Stimulated activated CD4-positive, alpha-beta T cell treated with anti-CD3 and anti-CD28 coated beads, Interleukin-4, amount 100 ng/mL, for 1 hour (primary cell): ENCODE measurements around the gene ABLIM1.

Experiments used
- DNase-seq: peaks from one replicate; pipeline ENCODE4 v3.0.0-alpha.2; 2020

ABLIM1 gene

DNA sequence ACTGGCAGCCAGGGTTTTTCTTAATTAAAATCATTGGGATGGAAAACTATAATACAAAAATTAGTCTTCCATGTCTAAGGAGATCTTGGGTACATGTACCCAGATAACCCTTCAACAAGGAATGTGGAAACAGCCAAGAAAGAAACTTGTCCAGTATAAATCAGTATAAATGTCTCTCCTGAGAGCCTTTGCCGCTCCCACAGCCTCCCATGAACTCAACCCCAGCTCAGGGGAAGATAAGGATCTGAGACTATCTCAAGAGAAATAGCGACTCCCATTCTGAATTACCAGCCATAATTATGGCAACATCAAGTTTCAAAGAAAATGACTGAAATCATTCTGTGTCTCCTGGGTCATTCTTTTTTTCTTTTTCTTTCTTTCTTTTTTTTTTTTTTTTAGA lies 221.1 kb downstream of the ABLIM1 start:
- no peak for DNase-seq

DNA sequence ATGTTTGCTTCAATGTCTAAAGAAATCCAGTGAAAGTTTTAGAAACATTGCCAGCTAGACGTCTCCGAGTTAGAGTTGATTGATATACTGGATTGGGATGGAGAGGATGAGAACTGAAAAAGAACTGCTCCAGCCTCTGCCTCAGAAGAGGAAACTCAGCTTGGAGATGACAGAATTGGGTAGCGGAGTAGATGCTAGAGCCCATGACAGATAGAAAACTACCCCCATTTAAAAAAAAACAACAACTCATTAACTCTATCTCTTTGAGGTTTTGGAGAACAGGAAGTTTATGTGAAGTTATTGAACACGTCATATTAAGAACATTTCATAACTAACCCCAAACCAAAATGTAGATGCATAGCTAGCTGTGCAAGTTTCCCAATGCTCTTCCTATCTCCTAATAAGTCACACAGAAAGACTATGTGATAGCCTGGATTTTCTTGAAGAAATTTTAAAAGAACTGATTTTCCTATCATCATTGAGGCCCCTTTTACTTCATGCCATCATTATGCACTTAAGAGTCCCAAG lies 225.4 kb downstream of the ABLIM1 start:
- DNase-seq: no peak

DNA sequence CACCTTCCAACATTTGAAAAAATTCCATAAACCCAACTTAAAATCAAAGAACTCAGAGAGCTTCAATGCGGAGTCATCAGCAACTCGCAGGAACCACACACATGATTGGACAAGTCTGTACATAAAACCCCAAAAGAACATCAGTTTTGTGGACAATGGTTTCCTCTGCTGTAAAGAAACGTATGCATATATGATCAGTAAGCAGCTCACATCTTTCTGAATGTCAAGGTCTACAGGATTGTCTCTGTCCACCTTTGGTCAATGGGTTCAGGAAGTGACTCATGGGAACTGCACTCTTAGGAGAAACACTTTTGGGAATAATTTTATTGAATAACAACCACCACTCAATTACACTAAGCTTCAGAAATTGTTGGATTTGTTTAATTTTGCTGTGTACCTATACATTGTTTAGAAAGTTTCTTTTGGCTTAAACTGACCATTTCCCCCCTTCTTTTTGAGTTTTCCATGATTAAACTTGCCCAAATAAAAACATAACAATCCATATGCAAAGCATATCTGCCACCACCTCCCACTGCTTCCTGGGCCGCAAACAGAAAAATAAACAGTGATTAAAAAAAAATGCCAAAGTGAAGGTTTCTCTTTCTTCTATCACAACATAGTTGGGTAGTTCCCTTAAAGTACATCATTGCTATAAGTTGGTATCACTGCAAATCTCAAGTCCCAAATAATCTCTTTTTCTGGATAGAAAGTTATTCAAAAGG lies 226.5 kb downstream of the ABLIM1 start:
- no peak for DNase-seq

DNA sequence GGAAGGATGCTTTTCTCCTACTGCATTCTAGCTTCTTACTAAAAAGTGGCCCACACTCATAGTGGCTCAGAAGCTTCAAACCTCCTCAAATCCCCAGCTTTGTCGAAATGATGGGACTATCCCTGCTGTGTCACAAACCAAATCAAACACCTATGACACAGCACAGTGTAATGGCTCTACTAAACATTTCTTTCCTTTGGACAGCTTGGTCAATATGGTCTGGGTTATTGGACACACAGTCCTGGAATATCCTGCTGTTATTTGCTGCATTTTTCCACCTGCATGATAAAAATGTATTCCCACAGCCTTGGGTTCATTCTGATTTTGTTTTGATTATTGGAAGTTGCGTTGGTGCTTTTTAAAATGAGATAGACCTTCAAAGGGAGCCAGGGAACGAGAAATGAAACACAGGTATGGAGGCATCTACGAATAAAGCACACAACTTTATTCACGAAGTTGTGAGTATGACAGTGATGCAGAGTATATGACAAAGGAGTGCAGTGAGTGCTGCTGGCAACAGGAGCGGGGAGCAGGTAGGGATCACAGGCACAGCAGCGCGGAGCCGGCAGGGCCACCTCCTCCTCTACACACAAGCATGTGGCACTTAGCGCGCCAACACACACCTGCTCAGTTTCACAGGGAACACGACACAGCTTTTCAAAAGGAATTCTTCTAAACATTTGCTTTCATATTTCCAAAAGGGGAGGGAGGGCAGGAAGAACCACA lies 227.2 kb downstream of the ABLIM1 start:
- DNase-seq: no peak

DNA sequence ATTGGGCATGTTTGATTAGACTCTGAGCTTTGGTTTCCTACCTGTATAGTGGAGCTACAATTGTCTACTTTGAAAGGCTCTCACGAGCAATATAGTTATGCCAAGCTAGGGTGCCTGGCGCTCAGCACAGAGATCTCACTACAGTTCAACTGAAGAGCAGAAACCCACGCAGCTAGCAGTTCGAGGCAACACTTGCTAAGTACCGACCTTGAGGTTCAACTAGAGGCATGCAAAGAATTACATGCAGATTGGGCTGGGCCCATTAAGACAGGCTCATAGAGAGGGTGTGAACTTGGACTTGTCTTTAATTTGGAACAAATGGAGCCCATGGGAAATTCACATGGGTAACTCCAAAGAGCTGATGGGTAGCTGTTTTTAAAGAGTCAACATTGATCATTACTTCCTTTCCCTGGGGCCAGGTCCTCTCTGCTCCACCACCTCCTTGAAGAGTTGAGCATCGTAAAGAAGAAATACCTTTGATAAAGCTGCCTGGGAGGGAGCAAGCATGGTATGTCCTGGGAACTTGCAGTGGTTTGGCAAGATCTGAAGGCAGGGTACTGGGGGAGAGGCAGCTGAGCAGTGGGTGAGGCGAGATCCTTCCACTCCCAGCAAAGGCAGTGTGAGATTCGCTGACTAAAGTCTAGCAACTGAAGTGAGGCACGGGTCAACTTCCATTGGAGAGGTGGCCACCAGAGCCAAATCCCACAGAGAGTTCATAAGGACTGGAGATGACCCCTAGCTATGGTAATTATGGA lies 228.3 kb downstream of the ABLIM1 start:
- no peak for DNase-seq

DNA sequence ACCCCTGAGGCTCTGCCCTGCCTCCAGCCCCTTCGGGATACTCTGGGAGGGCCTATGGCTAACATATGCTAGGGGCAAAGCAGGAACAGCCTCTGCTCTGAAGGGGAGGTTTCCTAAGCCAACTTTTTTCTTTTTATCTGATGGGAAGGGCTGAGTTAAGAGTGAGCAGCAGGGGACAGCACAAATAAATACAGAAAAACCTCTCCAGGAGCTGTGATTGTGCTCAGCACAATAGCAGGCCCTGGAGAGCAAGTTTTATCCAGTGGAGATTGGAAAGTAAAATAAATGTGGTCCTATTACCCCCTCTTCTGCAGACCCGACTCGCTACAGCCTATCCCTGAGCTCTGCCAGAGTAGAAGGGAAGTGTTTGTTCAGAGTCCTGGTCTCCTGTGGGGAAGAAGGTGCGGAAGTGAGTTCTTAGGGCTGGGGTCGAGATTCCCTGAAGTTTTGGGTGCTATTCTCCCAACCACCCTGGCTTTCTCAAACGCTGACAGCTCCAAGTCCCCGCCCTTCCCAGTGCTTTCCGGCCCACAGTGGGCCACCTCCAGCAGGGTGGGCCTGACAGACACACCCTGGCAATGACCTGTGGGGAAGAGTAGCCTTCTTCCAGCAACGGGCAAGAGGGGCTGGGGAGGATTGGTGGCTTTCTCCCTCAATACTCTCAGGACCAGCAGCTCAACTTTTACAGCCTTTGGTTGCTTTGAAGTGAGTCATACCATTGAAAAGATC lies 230.8 kb downstream of the ABLIM1 start:
- DNase-seq: no peak

DNA sequence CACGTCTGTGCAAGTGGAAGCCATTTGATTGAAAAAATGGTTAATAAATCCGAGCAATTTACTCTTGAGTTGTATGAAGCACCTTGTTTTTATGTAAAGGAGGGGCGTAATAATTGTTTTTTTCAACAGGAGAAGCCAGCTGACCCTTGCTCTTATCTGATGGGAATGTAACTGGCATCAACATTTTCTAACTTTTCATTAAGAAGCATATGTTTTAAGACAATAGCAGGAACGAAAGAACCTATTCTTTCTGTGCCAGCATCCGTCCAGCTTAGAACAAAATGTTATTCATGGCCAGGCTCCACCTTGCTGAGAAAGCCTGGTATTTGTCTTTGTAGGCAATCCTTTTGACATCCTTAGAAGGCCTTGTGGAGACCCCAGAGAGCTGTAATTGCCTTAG lies 231.6 kb downstream of the ABLIM1 start:
- DNase-seq: no peak

DNA sequence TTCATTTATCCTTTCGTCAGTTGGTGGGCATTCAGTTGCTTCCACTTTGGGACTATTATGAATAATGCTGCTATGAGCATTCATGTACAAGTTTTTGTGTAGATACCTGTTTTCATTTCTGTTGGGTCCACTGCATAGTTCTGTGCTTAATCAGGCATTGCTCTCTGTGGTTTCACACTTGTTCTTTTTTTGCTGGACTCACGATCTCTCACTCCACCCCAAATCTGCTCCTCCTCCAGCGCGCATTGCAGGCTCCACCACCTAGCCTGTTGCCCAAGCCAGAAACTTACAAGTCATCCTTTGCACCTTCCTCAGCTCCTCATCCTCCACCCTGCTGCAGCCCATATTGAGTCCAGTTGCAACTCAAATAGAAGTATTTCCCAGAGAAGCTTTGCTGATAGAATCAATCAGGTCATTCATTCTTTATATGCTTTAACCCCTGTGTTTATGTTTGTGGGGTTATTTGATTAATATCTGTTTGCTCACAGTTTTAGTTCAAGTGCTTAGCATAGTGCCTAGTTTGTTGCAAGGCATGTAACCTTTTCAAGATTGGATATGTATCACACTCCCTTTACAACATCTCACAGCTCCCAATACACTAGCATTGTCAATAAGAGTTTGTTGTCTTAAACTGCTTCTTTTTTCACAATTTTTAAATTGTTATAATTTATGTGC lies 237.1 kb downstream of the ABLIM1 start:
- no peak for DNase-seq

DNA sequence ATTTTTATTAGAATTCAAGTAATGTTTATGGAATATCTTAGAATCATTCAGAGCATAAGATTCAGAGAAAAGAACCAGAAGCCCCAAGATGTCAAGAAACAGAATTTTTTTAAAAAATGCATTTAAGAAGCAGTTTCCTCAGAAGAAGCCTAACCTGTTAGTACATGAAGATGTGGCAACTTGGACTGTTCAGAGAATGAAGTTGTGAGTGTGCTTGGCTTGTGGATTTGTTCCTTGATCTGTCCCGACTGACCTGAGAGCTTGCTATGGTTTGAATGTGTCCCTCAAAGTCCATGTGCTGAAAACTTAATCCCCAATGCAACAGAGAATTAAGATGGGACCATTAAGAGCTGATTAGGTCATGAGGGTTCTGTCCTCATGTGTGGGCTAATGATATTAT lies 240.0 kb downstream of the ABLIM1 start:
- no peak for DNase-seq

DNA sequence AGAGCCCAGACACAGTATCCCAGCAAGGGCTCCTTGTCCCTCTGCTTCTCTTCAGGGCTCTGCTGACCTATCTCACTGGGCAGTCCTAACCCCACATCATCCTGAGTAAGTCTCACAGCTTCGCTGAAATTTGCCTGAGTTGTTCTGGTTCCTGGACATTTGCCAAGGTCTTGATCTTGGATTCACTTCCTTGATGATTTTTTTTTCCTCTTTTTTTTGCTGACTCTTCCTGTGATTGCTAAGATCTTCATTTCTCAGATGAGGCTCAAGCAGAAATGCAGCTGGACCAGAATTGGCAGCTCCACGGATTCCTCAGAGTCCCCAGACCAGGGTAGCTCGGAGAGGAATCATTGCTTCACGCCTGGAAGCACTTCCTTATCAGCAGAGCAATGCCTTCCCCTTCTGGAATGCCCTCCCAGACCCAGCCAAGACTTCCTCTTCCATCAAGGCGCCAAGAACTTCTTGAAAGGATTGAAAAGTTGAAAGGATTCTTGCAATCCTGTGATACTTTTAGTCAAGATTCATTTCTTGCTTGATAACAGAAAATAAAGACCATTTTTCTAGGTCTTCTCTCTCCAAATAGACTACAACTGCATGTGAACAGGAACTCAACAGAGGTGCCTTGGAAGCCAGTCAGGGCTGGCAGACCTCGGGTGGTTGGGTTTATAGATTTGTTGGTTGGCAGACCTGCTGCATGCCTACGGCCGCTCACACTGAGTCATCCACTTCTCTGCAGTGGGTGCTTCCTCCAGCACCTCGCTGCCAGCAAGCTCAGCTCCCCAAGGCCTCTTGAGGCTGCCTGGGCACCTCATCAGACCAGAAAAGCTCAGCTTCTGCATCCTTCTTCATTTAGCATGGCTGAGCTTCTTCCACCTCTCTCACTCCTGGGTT lies 244.9 kb downstream of the ABLIM1 start:
- no peak for DNase-seq

DNA sequence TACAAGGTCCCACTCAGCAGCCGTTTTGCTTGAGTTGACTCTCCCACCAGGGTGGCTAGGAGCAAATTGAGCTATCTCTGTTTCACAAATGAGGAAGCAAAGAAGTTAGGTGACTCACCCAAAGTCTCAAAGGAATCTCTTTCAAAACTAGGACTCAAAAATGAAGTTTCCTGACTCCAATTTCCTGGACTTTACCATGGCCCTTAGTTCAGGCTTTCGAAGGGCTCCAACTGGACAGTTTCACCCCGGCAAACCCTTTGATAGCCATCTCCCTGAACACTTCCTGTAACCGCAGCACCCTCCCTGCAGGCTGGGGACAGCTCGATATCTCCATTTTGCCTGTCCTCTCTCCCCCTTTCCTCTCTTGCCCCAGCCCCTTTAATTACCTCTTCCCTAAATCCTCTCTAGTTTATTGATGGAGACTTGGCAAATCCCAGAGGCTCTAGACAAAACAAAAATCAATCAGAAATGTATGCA lies 249.1 kb downstream of the ABLIM1 start:
- DNase-seq: no peak

DNA sequence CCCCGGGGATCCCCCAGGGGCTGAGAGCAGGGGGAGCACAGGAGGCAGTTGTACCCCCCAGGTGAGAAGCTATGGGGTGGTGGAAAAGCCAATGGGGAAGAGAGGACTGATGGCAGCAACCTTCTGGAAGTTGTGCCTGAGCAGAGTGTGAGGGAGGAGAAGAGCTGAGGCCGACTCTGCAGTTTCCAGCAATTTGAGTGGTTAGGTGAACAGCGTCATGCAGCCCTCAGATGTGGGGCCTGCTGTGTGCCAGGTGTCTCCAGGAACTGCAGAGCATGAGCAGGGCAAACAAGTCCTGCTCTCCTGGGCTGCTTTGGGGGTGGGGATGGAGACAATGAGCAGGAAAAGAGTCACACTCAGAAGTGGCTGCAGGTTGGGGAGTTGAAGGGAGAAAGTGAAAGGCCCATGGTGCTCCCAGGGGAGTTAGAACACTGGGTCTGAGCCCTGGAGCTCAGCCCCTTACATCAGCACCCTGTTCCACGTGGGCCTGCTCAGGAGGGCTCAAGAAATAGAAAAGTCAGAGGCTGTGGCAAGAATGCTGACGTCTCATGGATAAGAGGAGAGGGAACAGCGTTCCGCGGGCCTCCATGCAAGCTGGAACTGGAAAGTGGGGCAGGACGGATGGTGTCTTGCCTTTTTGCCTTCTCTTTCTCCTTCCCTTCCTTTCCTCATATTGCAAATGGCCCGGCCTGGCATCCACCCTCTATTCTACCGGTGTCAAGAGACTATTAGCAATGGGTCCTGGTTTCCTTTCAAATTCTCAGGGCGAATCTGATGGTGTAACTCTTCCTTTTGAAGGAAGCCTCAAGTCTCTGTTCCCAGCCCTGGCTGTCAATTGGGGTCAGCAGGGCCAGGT lies 249.7 kb downstream of the ABLIM1 start:
- DNase-seq: no peak

DNA sequence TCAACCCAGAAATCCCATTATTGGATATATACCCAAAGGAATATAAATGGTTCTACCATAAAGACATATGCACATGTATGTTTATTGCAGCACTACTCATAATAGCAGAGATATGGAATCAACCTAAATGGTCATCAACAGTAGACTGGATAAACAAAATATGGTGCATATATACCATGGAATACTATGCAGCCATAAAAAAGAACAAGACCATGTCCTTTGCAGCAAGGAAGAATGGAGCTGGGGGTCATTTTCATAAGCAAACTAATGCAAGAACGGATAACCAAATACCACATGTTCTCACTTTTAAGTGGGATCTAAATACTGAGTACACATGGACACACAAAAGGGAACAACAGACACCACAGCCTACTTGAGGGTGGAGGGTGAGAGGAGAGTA lies 251.6 kb downstream of the ABLIM1 start:
- DNase-seq: no peak

DNA sequence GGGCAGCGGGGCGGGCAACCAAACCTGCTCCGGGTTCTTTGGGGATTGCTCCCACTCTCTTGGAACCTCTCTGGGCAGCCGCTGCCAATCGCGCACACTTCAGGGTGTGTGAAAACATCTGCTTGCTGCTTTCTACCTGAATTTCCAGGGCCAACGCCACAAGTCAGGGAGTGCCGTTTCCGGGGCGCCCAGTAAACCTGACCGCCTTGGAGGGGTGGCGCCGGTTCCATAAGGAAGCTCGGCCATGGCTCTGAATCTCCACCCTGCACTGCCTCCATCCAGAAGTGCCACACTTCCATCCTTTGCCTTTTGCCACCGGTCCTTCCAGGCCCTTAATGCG lies 253.1 kb downstream of the ABLIM1 start:
- DNase-seq: no peak

DNA sequence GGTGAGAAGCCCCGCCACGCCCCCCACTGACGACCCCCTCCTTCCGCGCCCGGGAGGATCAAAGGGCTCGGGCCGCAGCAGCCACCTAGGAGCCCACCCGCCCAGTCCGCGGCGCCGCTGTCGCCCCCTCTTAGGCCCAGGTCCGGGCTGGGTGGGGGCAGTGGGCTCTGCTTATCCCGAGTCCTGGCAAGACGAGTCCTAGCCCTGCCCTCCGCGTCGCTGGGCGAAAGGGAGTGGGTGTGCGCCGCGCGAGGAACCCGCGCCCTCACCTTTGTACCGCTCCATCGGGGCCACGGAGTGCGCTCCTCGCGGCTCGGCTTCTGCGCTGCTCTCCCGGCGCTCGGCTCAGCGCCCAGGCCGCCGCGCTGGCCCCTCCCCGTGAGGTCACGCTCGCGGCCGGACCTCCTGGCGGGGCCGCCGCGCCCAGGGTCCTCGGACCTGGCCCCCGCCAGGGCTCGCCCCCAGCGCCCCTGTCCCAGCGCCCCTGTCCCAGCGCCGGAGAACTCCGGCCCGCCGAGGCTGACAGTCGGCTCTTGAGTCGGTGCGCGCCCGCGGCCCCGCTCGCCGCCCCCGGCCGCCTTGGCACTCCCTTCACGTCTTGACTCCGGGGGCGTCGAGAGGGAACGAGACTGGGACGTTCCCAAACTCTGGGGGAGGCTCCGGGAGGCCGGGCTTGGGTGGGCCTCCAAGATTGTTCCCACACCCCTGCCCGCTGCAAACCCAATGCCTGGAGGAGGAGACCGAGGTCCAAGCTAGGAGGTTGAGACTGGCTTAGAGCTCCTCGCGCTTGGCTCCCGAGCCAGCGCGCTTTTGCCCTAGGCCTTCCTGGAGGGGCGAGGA lies 253.7 kb downstream of the ABLIM1 start, which contains the start of gene AFAP1L2:
AFAP1L2 (minus strand) TSS at position 332 of the 840 bp plus-strand sequence; CDS start at position 285, 47 bp downstream.
- no peak for DNase-seq

DNA sequence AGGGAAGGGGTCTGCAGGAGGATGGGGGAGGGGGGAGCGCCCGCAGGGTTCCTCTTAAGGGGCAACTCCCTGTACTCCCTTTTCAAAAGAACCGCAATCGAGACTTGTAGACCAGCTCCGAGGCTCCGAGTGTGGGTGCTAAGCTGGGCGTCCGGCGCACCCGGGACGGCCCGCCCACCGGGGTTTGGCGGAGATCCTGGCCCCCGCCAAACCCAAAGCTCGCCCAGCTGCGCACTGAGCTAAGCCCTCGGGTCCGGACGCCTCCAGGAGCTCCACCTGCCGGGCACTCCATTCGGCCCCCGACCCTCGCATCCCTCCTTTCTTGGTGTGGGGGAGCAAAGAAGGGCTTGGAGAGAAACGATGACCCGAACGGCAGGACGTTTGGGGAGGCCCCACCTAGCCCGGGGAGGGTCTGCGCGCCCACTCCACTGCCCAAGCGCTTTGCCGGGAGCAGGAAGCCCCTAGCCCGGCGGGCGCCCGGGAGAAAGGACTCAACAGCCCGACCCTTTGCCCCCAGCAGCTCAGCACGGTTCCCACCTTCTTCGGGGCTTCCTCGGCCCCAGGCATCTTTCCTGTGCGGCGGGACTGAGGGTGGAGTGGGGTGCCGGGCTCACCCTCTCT lies 254.4 kb downstream of the ABLIM1 start:
- DNase-seq: no peak

DNA sequence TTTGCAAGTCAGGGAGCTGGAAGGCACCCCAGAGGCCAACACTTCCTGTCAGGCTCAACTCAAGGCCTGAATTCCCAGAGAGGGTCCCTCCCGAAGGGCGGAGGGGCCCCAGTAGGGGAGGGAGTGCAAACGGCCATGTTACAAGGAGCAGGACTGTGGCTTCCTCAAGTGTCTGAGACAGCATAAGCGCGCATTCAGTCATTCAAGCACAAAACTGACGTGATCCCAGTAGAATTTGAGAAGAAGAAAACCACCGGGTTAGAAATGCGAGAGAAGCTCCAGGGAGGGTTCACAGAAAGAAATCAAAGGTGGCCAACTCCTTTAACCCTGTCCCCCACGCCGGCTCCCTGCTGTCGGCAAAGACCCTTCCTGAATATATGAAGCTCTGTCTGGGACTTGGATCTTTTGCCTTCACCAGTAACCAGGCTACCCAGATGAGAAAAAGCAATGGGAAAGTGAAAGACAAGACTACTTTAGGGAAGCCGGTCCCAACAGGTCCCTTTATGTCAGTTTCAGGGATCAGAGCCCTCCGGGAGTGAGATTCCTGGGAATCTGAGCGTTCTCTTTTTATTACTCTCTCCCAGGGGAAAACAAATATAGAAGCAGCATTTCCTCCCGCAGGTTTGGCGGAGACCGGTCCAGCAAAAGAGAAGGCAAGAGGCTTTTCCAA lies 255.1 kb downstream of the ABLIM1 start:
- DNase-seq: no peak

DNA sequence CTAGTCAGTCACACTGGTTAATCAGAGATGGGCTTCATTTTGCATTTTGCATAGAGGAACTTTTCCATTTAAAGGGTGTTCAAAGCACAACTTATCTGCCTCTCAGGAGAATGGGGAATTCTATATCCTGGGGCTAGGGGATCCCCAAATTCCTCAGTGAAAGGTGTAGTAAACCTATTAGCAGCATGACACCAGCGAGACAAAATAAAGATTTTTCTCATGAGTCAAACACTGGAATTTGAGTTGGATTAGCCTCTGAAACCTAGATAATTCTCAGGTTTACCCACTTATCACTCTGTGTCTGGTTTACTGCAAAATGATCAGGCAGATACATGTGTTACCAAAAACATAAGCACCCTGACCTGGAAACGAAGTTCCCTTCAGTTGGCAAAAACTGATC lies 255.8 kb downstream of the ABLIM1 start:
- no peak for DNase-seq
